ENCODE measurements around the gene PRRT1B.

PRRT1B gene

DNA sequence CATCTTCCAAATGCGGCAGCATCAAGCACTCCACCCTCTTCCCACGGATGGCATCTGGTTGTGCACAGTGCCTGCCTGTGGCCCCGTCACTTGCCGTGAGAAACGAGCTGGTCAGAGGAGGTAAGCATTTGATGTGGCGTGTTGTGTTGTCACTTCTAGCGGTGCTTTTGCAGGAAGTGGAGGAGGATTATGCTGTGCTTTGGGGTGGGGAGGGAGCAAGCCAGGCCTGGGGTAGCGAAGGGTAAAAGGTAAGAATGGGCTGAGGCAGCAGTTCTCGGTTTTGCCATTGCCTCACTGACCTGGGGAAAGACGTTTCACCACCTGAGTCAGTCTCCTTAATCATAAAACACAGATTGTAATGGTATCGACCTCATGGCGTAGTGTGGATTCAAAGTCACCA lies 44.9 kb upstream of the PRRT1B start:
- H3K4me1 ChIP-seq: peaks cover 2% of the 10 kb centered on the region
- H3K9me3 ChIP-seq (ENCODE audit: control insufficient read depth, low read length): no peaks in the 10 kb centered on the region
- H3K4me3 ChIP-seq (ENCODE audit: low read depth, low read length): no peak overlapping the region
- H2AFZ ChIP-seq: no peak overlapping the region
- no peaks in the 10 kb centered on the region for H3K36me3 ChIP-seq (ENCODE audit: control insufficient read depth, insufficient read depth, low read length)
- no peak overlapping the region for H3K9ac ChIP-seq
- no peak overlapping the region for H3K4me2 ChIP-seq (ENCODE audit: low read length)
- no peaks in the 10 kb centered on the region for H3K27me3 ChIP-seq (ENCODE audit: control insufficient read depth, insufficient read depth, low read length)
- H3K79me2 ChIP-seq: peaks cover 2% of the 10 kb centered on the region
- TF ChIP-seq, protein P1, sequence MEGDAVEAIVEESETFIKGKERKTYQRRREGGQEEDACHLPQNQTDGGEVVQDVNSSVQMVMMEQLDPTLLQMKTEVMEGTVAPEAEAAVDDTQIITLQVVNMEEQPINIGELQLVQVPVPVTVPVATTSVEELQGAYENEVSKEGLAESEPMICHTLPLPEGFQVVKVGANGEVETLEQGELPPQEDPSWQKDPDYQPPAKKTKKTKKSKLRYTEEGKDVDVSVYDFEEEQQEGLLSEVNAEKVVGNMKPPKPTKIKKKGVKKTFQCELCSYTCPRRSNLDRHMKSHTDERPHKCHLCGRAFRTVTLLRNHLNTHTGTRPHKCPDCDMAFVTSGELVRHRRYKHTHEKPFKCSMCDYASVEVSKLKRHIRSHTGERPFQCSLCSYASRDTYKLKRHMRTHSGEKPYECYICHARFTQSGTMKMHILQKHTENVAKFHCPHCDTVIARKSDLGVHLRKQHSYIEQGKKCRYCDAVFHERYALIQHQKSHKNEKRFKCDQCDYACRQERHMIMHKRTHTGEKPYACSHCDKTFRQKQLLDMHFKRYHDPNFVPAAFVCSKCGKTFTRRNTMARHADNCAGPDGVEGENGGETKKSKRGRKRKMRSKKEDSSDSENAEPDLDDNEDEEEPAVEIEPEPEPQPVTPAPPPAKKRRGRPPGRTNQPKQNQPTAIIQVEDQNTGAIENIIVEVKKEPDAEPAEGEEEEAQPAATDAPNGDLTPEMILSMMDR (IDR thresholded peaks at IDR 0.05): no peak
- no peak overlapping the region for H3K27ac ChIP-seq

GRCh38 chr9:131500939-131501541 lies 44.3 kb upstream of the PRRT1B start:
- no peaks in the 10 kb centered on the region for H3K36me3 ChIP-seq (ENCODE audit: control insufficient read depth, insufficient read depth, low read length)
- H3K4me3 ChIP-seq (ENCODE audit: low read depth, low read length): no peak overlapping the region
- no peaks in the 10 kb centered on the region for H3K9me3 ChIP-seq (ENCODE audit: control insufficient read depth, low read length)
- H3K4me2 ChIP-seq (ENCODE audit: low read length): no peak overlapping the region
- no peak overlapping the region for H3K9ac ChIP-seq
- peaks cover 2% of the 10 kb centered on the region for H3K79me2 ChIP-seq
- no peaks in the 10 kb centered on the region for H3K27me3 ChIP-seq (ENCODE audit: control insufficient read depth, insufficient read depth, low read length)
- H3K4me1 ChIP-seq: peaks cover 2% of the 10 kb centered on the region
- TF ChIP-seq, protein P1 (IDR thresholded peaks at IDR 0.05): no peak
- H2AFZ ChIP-seq: no peak overlapping the region
- no peak overlapping the region for H3K27ac ChIP-seq

GRCh38 chr9:131502781-131503625 lies 42.3 kb upstream of the PRRT1B start, which contains the start of gene POMT1:
Gene POMT1, plus strand, starts transcription at chr9:131502918. Its CDS starts 1,301 bp downstream, at chr9:131504219.
- Histone ChIP-seq H3K27ac (no peak within 1 kb of the TSS), H3K79me2 (peaks cover 2% of the 10 kb centered on the region), H3K4me2 (ENCODE audit: low read length) (peak within 1 kb of the TSS; percentile 92), H3K9me3 (ENCODE audit: control insufficient read depth, low read length) (no peaks in the 10 kb centered on the region), H3K27me3 (ENCODE audit: control insufficient read depth, insufficient read depth, low read length) (no peaks in the 10 kb centered on the region), H3K36me3 (ENCODE audit: control insufficient read depth, insufficient read depth, low read length) (no peaks in the 10 kb centered on the region), H3K9ac (no peak within 1 kb of the TSS), H3K4me3 (ENCODE audit: low read depth, low read length) (peak within 1 kb of the TSS; percentile 95), H2AFZ (peak within 1 kb of the TSS; percentile 92), H3K4me1 (peaks cover 2% of the 10 kb centered on the region)
- TF ChIP-seq, protein P1 (IDR thresholded peaks at IDR 0.05): no peak

DNA sequence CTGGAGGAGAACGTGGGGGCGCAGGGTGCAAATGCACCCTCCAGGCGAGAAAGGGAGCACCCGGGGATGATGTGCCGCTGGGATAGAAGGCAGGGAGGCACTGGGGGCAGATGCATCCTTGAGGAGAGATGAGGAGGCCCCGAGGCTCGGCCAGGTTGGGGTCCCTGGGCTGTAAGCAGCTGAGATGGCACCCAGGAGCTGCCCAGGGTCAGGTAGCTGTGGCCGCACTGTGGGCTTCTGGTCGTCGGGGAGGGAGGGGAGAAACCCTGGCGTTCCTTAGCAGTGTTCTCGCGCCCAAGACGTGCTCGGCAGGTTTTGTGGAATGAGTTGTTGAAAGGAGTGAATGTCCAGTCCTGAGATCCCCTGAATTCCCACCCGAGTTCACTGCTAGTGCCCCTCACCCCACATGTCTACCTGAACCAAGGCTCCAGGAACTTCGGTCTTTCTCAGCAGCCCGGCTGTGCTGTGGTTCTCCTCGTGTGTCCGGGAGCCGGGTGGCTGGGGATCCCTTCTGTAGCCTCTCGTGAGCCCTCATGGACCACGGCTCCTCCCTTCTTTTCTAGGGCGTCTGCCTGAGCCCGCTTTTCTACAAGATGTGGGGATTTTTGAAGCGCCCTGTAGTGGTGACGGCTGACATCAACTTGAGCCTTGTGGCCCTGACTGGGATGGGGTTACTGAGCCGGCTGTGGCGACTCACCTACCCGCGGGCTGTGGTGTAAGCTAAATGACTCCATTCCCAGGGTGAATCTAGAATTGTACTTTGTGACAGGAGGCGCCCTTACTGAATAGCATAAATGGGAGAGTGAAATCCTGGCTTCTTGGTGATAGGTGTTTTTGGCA lies 41.5 kb upstream of the PRRT1B start:
- Histone ChIP-seq H3K4me1 (peaks cover 2% of the 10 kb centered on the region), H3K9ac (no peak overlapping the region), H3K36me3 (ENCODE audit: control insufficient read depth, insufficient read depth, low read length) (no peaks in the 10 kb centered on the region), H3K27ac (no peak overlapping the region), H2AFZ (peak overlapping the region; percentile 92), H3K4me2 (ENCODE audit: low read length) (peak overlapping the region; percentile 92), H3K27me3 (ENCODE audit: control insufficient read depth, insufficient read depth, low read length) (no peaks in the 10 kb centered on the region), H3K4me3 (ENCODE audit: low read depth, low read length) (peak overlapping the region; percentile 95), H3K79me2 (peaks cover 2% of the 10 kb centered on the region), H3K9me3 (ENCODE audit: control insufficient read depth, low read length) (no peaks in the 10 kb centered on the region)
- TF ChIP-seq, protein P1 (IDR thresholded peaks at IDR 0.05): no peak

All from parathyroid adenoma (tissue), 2 donors.